ENCODE results near the gene RBP7.

- TF ChIP-seq CTCF (IDR thresholded peaks at IDR 0.05; ENCODE audit: poor library complexity, severe bottlenecking) (no peak), RAD21 (conservative IDR thresholded peaks at IDR 0.05) (no peak), POLR2AphosphoS5 (IDR thresholded peaks at IDR 0.05) (no peak)
Measured at GRCh38 chr1:10056599-10056987, 59.6 kb downstream of the RBP7 start.

Measured in neural cell (in vitro differentiated cells).